NCI-H2081 treated with DMSO at 0.1 percent for 48 hours (cell line): ENCODE measurements around the gene RNASET2.
"Not testable (repeated sequence)": the region's sequence is repeated elsewhere in the genome, so short reads cannot be mapped to it uniquely, and the experiment has no call there.

Experiments used
- DNase-seq: peaks from one replicate; lab custom pipeline; 2025; lab: John Stamatoyannopoulos, UW

Gene RNASET2

GRCh38 chr6:166902211-166902755 lies 54.1 kb downstream of the RNASET2 start:
- DNase-seq: no peak

- no peak for DNase-seq
Observed at GRCh38 chr6:166901626-166902025, 54.7 kb downstream of the RNASET2 start.

DNA sequence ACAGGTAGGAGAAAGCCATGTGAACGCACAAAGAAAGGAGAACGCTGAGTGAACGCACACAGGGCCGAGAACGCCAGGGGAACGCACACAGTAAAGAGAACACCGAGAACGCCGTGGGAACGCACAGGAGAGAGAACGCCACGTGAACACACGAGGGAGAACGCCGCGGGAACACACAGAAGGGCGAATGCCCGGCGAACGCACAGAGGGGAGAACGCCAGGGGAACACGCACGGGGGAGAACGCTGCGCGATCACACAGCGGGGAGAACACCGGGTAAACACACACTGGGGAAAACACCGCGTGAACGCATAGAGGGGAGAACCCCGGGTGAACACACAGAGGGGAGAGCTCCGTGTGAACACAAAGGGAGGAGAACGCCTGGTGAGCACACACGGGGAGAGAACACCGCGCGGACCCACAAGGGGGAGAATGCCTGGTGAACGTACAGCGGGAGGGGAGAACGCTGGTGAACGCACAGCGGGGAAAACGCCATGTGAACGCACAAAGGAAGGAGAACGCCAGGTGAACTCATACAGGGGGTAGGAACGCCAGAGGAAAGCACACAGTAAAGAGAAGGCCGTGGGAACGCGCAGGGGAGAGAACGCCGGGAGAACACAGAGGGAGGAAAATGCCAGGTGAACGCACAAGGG lies 55.3 kb downstream of the RNASET2 start:
- no peak for DNase-seq

DNA sequence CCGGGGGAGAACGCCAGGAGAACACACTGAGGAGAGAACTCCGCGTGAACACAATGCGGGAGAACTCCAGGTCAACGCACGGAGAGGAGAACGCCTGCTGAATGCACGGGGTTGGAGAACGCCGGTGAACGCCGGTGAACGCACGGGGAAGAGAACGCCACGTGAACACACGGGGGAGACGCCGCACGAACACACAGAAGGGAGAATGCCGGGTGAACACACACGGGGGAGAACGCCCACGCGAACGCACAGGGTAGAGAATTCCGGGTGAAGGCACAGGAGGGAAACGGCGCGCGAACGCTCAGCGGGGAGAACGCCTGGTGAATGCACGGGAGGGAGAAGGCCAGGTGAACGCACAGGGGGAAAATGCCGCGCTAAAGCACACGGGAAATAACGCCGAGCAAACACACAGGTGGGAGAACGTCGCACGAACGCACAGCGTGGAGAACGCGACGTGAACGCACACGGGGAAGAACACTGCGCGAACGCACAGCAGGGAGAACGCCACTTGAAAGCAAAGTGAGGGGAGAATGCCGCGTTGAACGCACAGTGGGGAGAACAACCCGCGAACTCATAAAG lies 56.1 kb downstream of the RNASET2 start:
- DNase-seq: no peak

DNA sequence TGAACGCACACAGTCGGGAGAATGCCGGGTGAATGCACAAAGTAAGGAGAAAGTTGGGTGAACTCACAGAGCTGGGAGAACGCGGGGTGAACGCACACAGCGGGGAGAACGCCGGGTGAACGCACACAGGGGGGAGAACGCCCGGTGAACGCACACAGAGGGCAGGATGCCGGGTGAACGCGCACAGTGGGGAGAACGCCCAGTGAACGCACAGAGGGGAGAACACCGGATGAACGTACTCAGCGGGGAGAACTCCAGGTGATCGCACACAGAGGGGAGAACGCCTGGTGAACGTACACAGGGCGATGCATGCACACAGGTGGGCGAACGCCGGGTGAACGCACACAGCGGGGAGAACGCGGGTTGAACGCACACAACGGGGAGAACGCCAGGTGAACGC lies 57.4 kb downstream of the RNASET2 start:
- DNase-seq: no peak

DNA sequence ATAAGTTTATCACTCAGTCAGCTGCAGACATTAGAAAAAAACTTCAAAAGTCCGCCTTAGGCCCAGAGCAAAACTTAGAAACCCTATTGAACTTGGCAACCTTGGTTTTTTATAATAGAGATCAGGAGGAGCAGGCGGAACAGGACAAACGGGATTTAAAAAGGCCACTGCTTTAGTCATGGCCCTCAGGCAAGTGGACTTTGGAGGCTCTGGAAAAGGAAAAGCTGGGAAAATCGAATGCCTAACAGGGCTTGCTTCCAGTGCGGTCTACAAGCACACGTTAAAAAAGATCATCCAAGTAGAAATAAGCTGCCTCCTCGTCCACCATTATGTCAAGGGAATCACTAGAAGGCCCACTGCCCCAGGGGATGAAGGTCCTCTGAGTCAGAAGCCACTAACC lies 61.7 kb downstream of the RNASET2 start:
- DNase-seq: not testable (repeated sequence)

DNA sequence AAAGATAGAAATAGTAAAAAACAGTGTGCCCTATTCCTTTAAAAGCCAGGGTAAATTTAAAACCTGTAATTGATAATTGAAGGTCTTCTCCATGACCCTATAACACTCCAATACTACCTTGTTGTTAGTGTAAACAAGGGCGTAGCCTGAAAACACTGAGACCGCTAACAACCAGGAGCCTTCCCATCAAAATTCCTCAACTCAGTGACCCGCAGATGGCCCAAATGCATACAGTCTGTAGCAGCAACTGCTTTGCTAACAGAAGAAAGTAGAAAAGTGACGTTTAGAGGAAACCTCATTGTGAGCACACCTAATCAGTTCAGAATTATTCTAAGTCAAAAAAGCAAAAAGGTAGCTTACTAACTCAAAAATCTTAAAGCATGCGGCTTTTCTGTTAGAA lies 63.9 kb downstream of the RNASET2 start:
- DNase-seq: not testable (repeated sequence)

DNA sequence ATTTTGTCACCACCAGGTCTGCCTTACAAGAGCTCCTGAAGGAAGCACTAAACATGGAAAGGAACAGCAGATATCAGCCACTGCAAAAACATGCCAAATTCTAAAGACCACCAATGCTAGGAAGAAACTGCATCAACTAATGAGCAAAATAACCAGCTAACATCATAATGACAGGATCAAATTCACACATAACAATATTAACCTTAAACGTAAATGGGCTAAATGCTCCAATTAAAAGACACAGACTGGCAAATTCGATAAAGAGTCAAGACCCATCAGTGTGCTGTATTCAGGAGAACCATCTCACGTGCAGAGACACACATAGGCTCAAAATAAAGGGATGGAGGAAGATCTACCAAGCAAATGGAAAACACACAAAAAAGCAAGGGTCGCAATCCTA lies 69.6 kb downstream of the RNASET2 start:
- DNase-seq: not testable (repeated sequence)

DNA sequence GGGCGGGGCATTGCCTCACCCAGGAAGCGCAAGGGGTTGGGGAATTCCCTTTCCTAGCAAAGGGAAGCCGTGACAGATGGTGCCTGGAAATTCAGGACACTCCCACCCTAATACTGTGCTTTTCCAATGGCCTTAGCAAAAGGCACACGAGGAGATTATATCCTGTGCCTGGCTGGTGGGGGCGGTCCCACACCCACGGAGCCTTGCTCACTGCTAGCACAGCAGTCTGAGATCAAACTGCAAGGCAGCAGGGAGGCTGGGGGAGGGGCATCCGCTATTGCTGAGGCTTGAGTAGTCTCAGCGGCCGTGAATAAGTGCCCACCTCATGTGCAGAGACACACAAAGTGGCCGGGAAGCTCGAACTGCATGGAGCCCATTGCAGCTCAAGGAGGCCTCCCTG lies 71.4 kb downstream of the RNASET2 start:
- not testable (repeated sequence) for DNase-seq

- no peak for DNase-seq
Observed at GRCh38 chr6:166879594-166879993, 76.8 kb downstream of the RNASET2 start.
